ENCODE data around the gene FKBP14. TPM values are rescaled to one million over a fixed set of nuclear protein-coding genes. Genes with fewer than 3 reads are reported as not detected.

FKBP14 gene
- total and polyA plus RNA-seq, 2 of the 8 experiments (the other 6 are each of a cell fraction or from before 2014, with no cell fraction given) = 3.2 to 20.7 TPM

- TF ChIP-seq CBX5 (IDR thresholded peaks at IDR 0.05; ENCODE audit: low read depth, low read length) = no peak
- TF ChIP-seq POU5F1 (IDR thresholded peaks at IDR 0.05; ENCODE audit: low read depth, low read length) = no peak
Observed at GRCh38 chr7:29980151-29980550, 46.4 kb downstream of the FKBP14 start (continued).

All from H1 (cell line).